Activated CD8-positive, alpha-beta memory T cell treated with anti-CD3 and anti-CD28 coated beads for 4 hours (primary cell): ENCODE measurements around the gene ANGPT4.
"Not testable (repeated sequence)": the region's sequence is repeated elsewhere in the genome, so short reads cannot be mapped to it uniquely, and the experiment has no call there.

Source experiments
- DNase-seq, 2 donors: peaks; one replicate each; pipeline ENCODE4 v3.0.0-alpha.2; 2020; ENCODE audit warnings: low read depth in 2 of 2

The ANGPT4 gene

GRCh38 chr20:873875-874607 is 42.1 kb downstream of the ANGPT4 start:
- DNase-seq, result no peak

- no peak for DNase-seq
Measured at GRCh38 chr20:872855-873520, 43.1 kb downstream of the ANGPT4 start.

- no peak for DNase-seq
Measured at GRCh38 chr20:871948-872347, 44.2 kb downstream of the ANGPT4 start.

- DNase-seq, result no peak
Measured at GRCh38 chr20:871436-871835, 44.7 kb downstream of the ANGPT4 start.

- DNase-seq, result no peak
Measured at GRCh38 chr20:870758-871157, 45.4 kb downstream of the ANGPT4 start.

GRCh38 chr20:869606-870005 is 46.5 kb downstream of the ANGPT4 start:
- DNase-seq, result no peak

- no peak for DNase-seq
Measured at GRCh38 chr20:868279-868678, 47.9 kb downstream of the ANGPT4 start.

- no peak for DNase-seq
Measured at GRCh38 chr20:865440-865839, 50.7 kb downstream of the ANGPT4 start.

GRCh38 chr20:860891-861290 is 55.2 kb downstream of the ANGPT4 start:
- no peak for DNase-seq

- DNase-seq, result no peak
Measured at GRCh38 chr20:859751-860231, 56.3 kb downstream of the ANGPT4 start.

GRCh38 chr20:858011-858410 is 58.1 kb downstream of the ANGPT4 start:
- no peak for DNase-seq

- DNase-seq, result peak; percentile 31
Measured at GRCh38 chr20:856361-856775, 59.8 kb downstream of the ANGPT4 start.

GRCh38 chr20:855466-856360 is 60.4 kb downstream of the ANGPT4 start:
- DNase-seq, result no peak

- no peak for DNase-seq
Measured at GRCh38 chr20:854601-855000, 61.5 kb downstream of the ANGPT4 start.

- DNase-seq, result no peak
Measured at GRCh38 chr20:853406-853996, 62.6 kb downstream of the ANGPT4 start.

GRCh38 chr20:848731-849130 is 67.4 kb downstream of the ANGPT4 start:
- DNase-seq, result not testable (repeated sequence)

GRCh38 chr20:848193-848592 is 67.9 kb downstream of the ANGPT4 start:
- no peak for DNase-seq

- DNase-seq, result peak; percentile 30 to 36
Measured at GRCh38 chr20:846894-847278, 69.2 kb downstream of the ANGPT4 start.

GRCh38 chr20:845941-846893 is 69.9 kb downstream of the ANGPT4 start:
- no peak for DNase-seq

- no peak for DNase-seq
Measured at GRCh38 chr20:845226-845868, 70.8 kb downstream of the ANGPT4 start.
